K562 (cell line): Measurements from ENCODE around the gene STIM1. TPM values are rescaled to one million over a fixed set of nuclear protein-coding genes. Genes with fewer than 3 reads are reported as not detected.

ENCODE experiments used
- CREB3L1 ChIP-seq: fragments of 450-650 bp; IDR thresholded peaks from 2 replicates; pipeline ENCODE4 v1.6.1; 2014; ENCODE audit warnings: low read depth, mild to moderate bottlenecking, moderate library complexity, borderline replicate concordance
- CTCF ChIP-seq, 3 experiments: IDR thresholded peaks in 2 of 3; conservative IDR thresholded peaks in 1 of 3; 2 replicates each; pipeline ENCODE4 v1.5.1; 2011 to 2012; ENCODE audit warnings: low read length in 3 of 3, mild to moderate bottlenecking in 3 of 3, control low read depth in 2 of 3, improper control_type of control experiment in 1 of 3, inconsistent platforms in 1 of 3, low read depth in 1 of 3, mixed read lengths in 1 of 3, moderate library complexity in 1 of 3; ENCODE audit not compliant: insufficient read depth in 2 of 3
- DPF2 ChIP-seq: fragments of 450-650 bp; IDR thresholded peaks from 2 replicates; pipeline ENCODE4 v1.6.1; 2016
- EP400 ChIP-seq: fragments of 450-650 bp; IDR thresholded peaks from 2 replicates; pipeline ENCODE4 v1.6.1; 2017; ENCODE audit warnings: antibody characterized with exemption, mild to moderate bottlenecking, moderate library complexity
- GABPB1 ChIP-seq: sonication (generic); formaldehyde crosslinking; IDR thresholded peaks from 2 replicates; pipeline ENCODE4 v1.8.0; 2022; ENCODE audit warnings: mild to moderate bottlenecking, missing genetic modification reagents
- HDAC3 ChIP-seq: fragments of 450-650 bp; IDR thresholded peaks from 2 replicates; pipeline ENCODE4 v1.6.1; 2018; ENCODE audit warnings: borderline replicate concordance, mild to moderate bottlenecking, moderate library complexity; ENCODE audit not compliant: partially characterized antibody
- KDM1A ChIP-seq, 2 experiments: fragments of 450-650 bp; IDR thresholded peaks; 2 replicates each; pipeline ENCODE4 v1.6.1; 2016; ENCODE audit warnings: mild to moderate bottlenecking in 2 of 2
- KLF16 ChIP-seq: IDR thresholded peaks from 2 replicates; pipeline ENCODE4 v1.6.1; 2016; ENCODE audit warnings: antibody characterized with exemption
- L3MBTL2 ChIP-seq: fragments of 450-650 bp; IDR thresholded peaks from 2 replicates; pipeline ENCODE4 v1.6.1; 2016; ENCODE audit warnings: mild to moderate bottlenecking, moderate library complexity
- MAZ ChIP-seq, 2 experiments: fragments of 450-650 bp in 1 of 2; sonication (generic) in 1 of 2; formaldehyde crosslinking; IDR thresholded peaks in 1 of 2; conservative IDR thresholded peaks in 1 of 2; 2 replicates each; pipeline versions ENCODE4 v1.4.0 to v1.5.0; 2020; ENCODE audit warnings: mild to moderate bottlenecking in 1 of 2, missing genetic modification reagents in 1 of 2
- MTA2 ChIP-seq: fragments of 450-650 bp; IDR thresholded peaks from 2 replicates; pipeline ENCODE4 v1.6.1; 2016; ENCODE audit warnings: low read depth
- NCOR1 ChIP-seq: fragments of 450-650 bp; IDR thresholded peaks from 2 replicates; pipeline ENCODE4 v1.6.1; 2016; ENCODE audit warnings: mild to moderate bottlenecking, moderate library complexity
- PKNOX1 ChIP-seq: fragments of 450-650 bp; IDR thresholded peaks from 2 replicates; pipeline ENCODE4 v1.6.1; 2016
- POLR2A ChIP-seq: fragments of 450-650 bp; conservative IDR thresholded peaks from 2 replicates; pipeline ENCODE4 v1.6.1; 2016
- RBFOX2 ChIP-seq: fragments of 200-400 bp; formaldehyde crosslinking; IDR thresholded peaks from 2 replicates; pipeline ENCODE4 v1.6.1; 2017; ENCODE audit warnings: low read depth, mild to moderate bottlenecking, low read length, moderate library complexity
- RFX7 ChIP-seq: fragments of 250-450 bp; sonication (Bioruptor Pico); IDR thresholded peaks from 2 replicates; pipeline ENCODE4 v1.5.1; 2021; ENCODE audit warnings: mild to moderate bottlenecking
- SMARCE1 ChIP-seq: fragments of 450-650 bp; IDR thresholded peaks from 2 replicates; pipeline ENCODE4 v1.7.1; 2016; ENCODE audit warnings: mild to moderate bottlenecking
- STAT5A ChIP-seq: IDR thresholded peaks from 2 replicates; pipeline ENCODE4 v1.6.1; 2012; ENCODE audit warnings: low read length, inconsistent platforms, borderline replicate concordance
- TAL1 ChIP-seq: fragments of 450-650 bp; IDR thresholded peaks from 2 replicates; pipeline ENCODE4 v1.6.1; 2016; ENCODE audit warnings: mild to moderate bottlenecking
- TEAD1 ChIP-seq, 2 experiments: fragments of 450-650 bp in 1 of 2; sonication (generic) in 1 of 2; formaldehyde crosslinking; IDR thresholded peaks; 2 replicates each; pipeline versions ENCODE4 v1.4.0 to v1.8.0; 2020 to 2022; ENCODE audit warnings: mild to moderate bottlenecking in 2 of 2, missing genetic modification reagents in 1 of 2
- ZBTB17 ChIP-seq: fragments of 450-650 bp; formaldehyde crosslinking; IDR thresholded peaks from 2 replicates; pipeline ENCODE4 v1.4.0; 2020; ENCODE audit warnings: mild to moderate bottlenecking
- ZBTB9 ChIP-seq: fragments of 450-650 bp; formaldehyde crosslinking; IDR thresholded peaks from 2 replicates; pipeline ENCODE4 v1.4.0; 2020; ENCODE audit warnings: mild to moderate bottlenecking, moderate library complexity
- ZFX ChIP-seq: sonication (generic); formaldehyde crosslinking; IDR thresholded peaks from 2 replicates; pipeline ENCODE4 v1.8.0; 2022; ENCODE audit warnings: mild to moderate bottlenecking, missing genetic modification reagents, moderate library complexity
- ZSCAN32 ChIP-seq: fragments of 450-650 bp; formaldehyde crosslinking; IDR thresholded peaks from 2 replicates; pipeline ENCODE4 v1.4.0; 2020; ENCODE audit warnings: mild to moderate bottlenecking, moderate library complexity
- polyA plus RNA-seq, 8 experiments: library from polyadenylated mRNA; depleted of rRNA in 4 of 8; stranded (reverse) in 5 of 8; unstranded in 3 of 8; fragments of >200 nt; fragmentation: Nextera tagmentation in 2 of 8; fragmentation: Illumina TruSeq in 1 of 8; extraction: Ambion mirVana in 2 of 8; extraction: Trizol in 1 of 8; gene quantifications; 2 replicates each; pipeline versions ENCODE4 v1.2.1 to v1.2.3, GENCODE V29; 2011 to 2014; ENCODE audit warnings: inconsistent platforms in 1 of 8, missing spikeins in 1 of 8
- total RNA-seq, 7 experiments: library from RNA; depleted of rRNA in 6 of 7; stranded (reverse); fragments of >200 nt in 6 of 7; fragmentation: Illumina TruSeq in 2 of 7; extraction: Trizol in 2 of 7; gene quantifications; 2 replicates each; pipeline versions ENCODE4 v1.2.1 to v1.2.3, GENCODE V29; 2011 to 2021; ENCODE audit warnings: low replicate concordance in 1 of 7

Gene STIM1
- total and polyA plus RNA-seq, 9 of the 15 experiments (the other 6 are each of a cell fraction or from before 2014, with no cell fraction given): 7.7 to 50.5 (median 22.5) TPM

GRCh38 chr11:3867209-3868091 is 12.0 kb downstream of the STIM1 start (continued):
- TF ChIP-seq RFX7 (CRISPR knock-in tag): no peak
- TF ChIP-seq EP400: peak; percentile 32
- TF ChIP-seq ZBTB9 (CRISPR knock-in tag): no peak
- no peak for TF ChIP-seq POLR2A
- TF ChIP-seq SMARCE1: peak; percentile 59; the same call in 1 of the 2 replicates
- TF ChIP-seq TEAD1 (CRISPR knock-in tag; IDR thresholded peaks at IDR 0.05): peak in 1 of 2 experiments; percentile 32; a peak in 2 of 4 replicates
- peak; percentile 74 for TF ChIP-seq HDAC3
- peak; percentile 40; the same call in 1 of the 2 replicates for TF ChIP-seq ZBTB17 (CRISPR knock-in tag)
- peak; percentile 47 for TF ChIP-seq GABPB1
- TF ChIP-seq STAT5A: peak; percentile 58; the same call in 1 of the 2 replicates
- peak; percentile 91 for TF ChIP-seq NCOR1
- TF ChIP-seq ZFX (CRISPR knock-in tag): peak; percentile 64; the same call in 1 of the 2 replicates
- TF ChIP-seq RBFOX2: peak; percentile 43
- TF ChIP-seq KLF16: peak; percentile 82
- TF ChIP-seq CTCF (IDR thresholded peaks at IDR 0.05 in 2 of 3, conservative IDR thresholded peaks at IDR 0.05 in 1 of 3; ENCODE audit: insufficient read depth in 2 of 3, low read depth in 1 of 3, low read length in 3 of 3): no peak
- TF ChIP-seq TAL1: peak; percentile 83
- peak; percentile 89 for TF ChIP-seq DPF2
- peak; percentile 79 for TF ChIP-seq PKNOX1
- TF ChIP-seq L3MBTL2: peak; percentile 49
- no peak for TF ChIP-seq ZSCAN32 (CRISPR knock-in tag)
- peak; percentile 53 to 58; a peak in 2 of 4 replicates for TF ChIP-seq MAZ (CRISPR knock-in tag; conservative IDR thresholded peaks at IDR 0.05 in 1 of 2, IDR thresholded peaks at IDR 0.05 in 1 of 2)
- TF ChIP-seq MTA2: peak; percentile 51; the same call in 1 of the 2 replicates
- TF ChIP-seq CREB3L1: 0 out of 2 replicates have a peak, but pooled peaks have one; percentile 23
- TF ChIP-seq KDM1A (IDR thresholded peaks at IDR 0.05): peak; percentile 89 to 93
